PC-3 (cell line): ENCODE measurements around the gene PCDHGB3. TPM values are rescaled to one million over a fixed set of nuclear protein-coding genes. Genes with fewer than 3 reads are reported as not detected.
A peak's percentile ranks its signal among the peaks of the same experiment; 100 is the strongest.
"Not testable (repeated sequence)": the region's sequence is repeated elsewhere in the genome, so short reads cannot be mapped to it uniquely, and the experiment has no call there.

Source experiments
- ATAC-seq: fragments of 200-7000 bp; cut with Tn5 transposase; 2 replicates; pipeline ENCODE4 v1.9.1; 2020; ENCODE audit warnings: mild to moderate bottlenecking, moderate library complexity
- BruUV-seq: library from RNA; stranded (reverse); fragments of 400-500 nt; replicated peaks from 2 replicates; lab custom pipeline; 2021; lab: Mats Ljungman, UMichigan
- CTCF ChIA-PET: fragments of 300-600 bp; sonication (Branson Sonifier 250); formaldehyde crosslinking; loops from one replicate; lab custom pipeline; 2022; ENCODE audit warnings: antibody characterized with exemption; lab: Charles Lee
- POLR2A ChIA-PET: fragments of 300-600 bp; sonication (Branson Sonifier 250); formaldehyde crosslinking; loops from one replicate; lab custom pipeline; 2022; ENCODE audit warnings: antibody characterized with exemption; ENCODE audit not compliant: unreplicated experiment; lab: Charles Lee
- DNase-seq: peaks from one replicate; pipeline ENCODE4 v3.0.0-alpha.2; 2015
- H2AFZ ChIP-seq: fragments of 300-600 bp; sonication (generic); 2 replicates; pipeline ENCODE4 v1.6.0; 2016; ENCODE audit warnings: antibody characterized with exemption, low read length
- H3F3A ChIP-seq: fragments of 300-600 bp; sonication (generic); one replicate; pipeline ENCODE4 v1.6.0; 2017; ENCODE audit warnings: antibody characterized with exemption, low read length, control low read depth, mild to moderate bottlenecking; ENCODE audit not compliant: unreplicated experiment
- H3K27ac ChIP-seq: fragments of 300-600 bp; sonication (generic); 2 replicates; pipeline ENCODE4 v1.5.1; 2016; ENCODE audit warnings: mild to moderate bottlenecking, low read length
- H3K27me3 ChIP-seq: fragments of 300-600 bp; sonication (generic); 2 replicates; pipeline ENCODE4 v1.6.1; 2016; ENCODE audit warnings: low read length, mixed read lengths
- H3K36me3 ChIP-seq: fragments of 300-600 bp; sonication (generic); 2 replicates; pipeline ENCODE4 v1.6.1; 2016; ENCODE audit warnings: low read depth, mixed run types, low read length, mixed read lengths
- H3K4me1 ChIP-seq: fragments of 300-600 bp; sonication (generic); 2 replicates; pipeline ENCODE4 v1.5.1; 2016; ENCODE audit warnings: low read length; ENCODE audit not compliant: insufficient read depth
- H3K4me2 ChIP-seq: fragments of 300-600 bp; sonication (generic); 2 replicates; pipeline ENCODE4 v1.6.0; 2016; ENCODE audit warnings: low read length
- H3K4me3 ChIP-seq: fragments of 300-600 bp; sonication (generic); 2 replicates; pipeline ENCODE4 v1.5.1; 2016; ENCODE audit warnings: mild to moderate bottlenecking, low read length, mixed read lengths
- H3K79me2 ChIP-seq: fragments of 300-600 bp; sonication (generic); 2 replicates; pipeline ENCODE4 v1.6.1; 2017; ENCODE audit warnings: low read length, mixed read lengths
- H3K9ac ChIP-seq: fragments of 300-600 bp; sonication (generic); 2 replicates; pipeline ENCODE4 v1.6.0; 2016; ENCODE audit warnings: mild to moderate bottlenecking, low read length
- H3K9me2 ChIP-seq: fragments of 300-600 bp; sonication (generic); replicated peaks from 2 replicates; pipeline ENCODE4 v1.6.1; 2016; ENCODE audit warnings: mixed run types, low read length, mixed read lengths
- H3K9me3 ChIP-seq: fragments of 300-600 bp; sonication (generic); 2 replicates; pipeline ENCODE4 v1.6.1; 2016; ENCODE audit warnings: low read length, mixed read lengths
- H4K20me1 ChIP-seq: fragments of 300-600 bp; sonication (generic); 2 replicates; pipeline ENCODE4 v1.6.1; 2016; ENCODE audit warnings: low read length, mixed read lengths
- EZH2 ChIP-seq: fragments of 300-600 bp; sonication (generic); IDR thresholded peaks from one replicate; pipeline ENCODE4 v1.6.1; 2017; ENCODE audit warnings: antibody characterized with exemption, mild to moderate bottlenecking, low read length; ENCODE audit not compliant: unreplicated experiment
- EZH2phosphoT487 ChIP-seq: fragments of 300-600 bp; sonication (generic); IDR thresholded peaks from 2 replicates; pipeline ENCODE4 v1.6.1; 2018; ENCODE audit warnings: mild to moderate bottlenecking, antibody characterized with exemption, low read length, borderline replicate concordance
- intact Hi-C: fragments of 100-400 bp; cut with micrococcal nuclease; formaldehyde crosslinking; loops from 2 replicates; pipeline ENCODE4 v1.9.0; 2023
- total RNA-seq: library from RNA; depleted of rRNA; stranded (reverse); fragments of >200 nt; gene quantifications from 2 replicates; pipeline ENCODE4 v1.2.3, GENCODE V29; 2014
- TF ChIP-seq, protein P1 (sequence below): fragments of 300-600 bp; sonication (generic); conservative IDR thresholded peaks from 2 replicates; pipeline ENCODE4 v1.5.1; 2017; ENCODE audit warnings: antibody characterized with exemption, low read depth, mild to moderate bottlenecking, low read length

PCDHGB3 gene
- total RNA-seq, 1 experiment from 2014 or later = 1.3 TPM

DNA sequence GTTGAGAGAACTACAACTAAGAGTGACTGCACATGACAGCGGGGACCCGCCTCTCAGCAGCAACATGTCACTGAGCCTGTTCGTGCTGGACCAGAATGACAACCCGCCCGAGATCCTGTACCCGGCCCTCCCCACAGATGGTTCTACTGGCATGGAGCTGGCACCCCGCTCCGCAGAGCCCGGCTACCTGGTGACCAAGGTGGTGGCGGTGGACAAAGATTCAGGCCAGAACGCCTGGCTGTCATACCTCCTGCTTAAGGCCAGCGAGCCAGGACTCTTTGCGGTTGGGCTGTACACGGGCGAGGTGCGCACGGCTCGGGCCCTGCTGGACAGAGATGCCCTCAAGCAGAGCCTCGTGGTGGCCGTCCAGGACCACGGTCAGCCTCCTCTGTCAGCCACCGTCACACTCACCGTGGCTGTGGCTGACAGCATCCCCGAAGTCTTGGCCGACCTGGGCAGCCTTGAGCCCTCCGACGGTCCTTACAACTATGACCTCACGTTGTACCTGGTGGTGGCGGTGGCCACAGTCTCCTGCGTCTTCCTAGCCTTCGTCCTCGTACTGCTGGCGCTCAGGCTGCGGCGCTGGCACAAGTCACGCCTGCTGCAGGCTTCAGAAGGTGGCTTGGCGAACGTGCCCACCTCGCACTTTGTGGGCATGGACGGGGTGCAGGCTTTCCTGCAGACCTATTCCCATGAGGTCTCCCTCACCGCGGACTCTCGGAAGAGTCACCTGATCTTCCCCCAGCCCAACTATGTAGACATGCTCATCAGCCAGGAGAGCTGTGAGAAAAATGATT, 14.6 kb downstream of the PCDHGB3 start:
- H3K9me2 ChIP-seq = no peaks in the 10 kb centered on the region
- no peaks in the 10 kb centered on the region for H3K36me3 ChIP-seq
- DNase-seq (no peak), ATAC-seq (no peak)
- H3K79me2 ChIP-seq = no peaks in the 10 kb centered on the region
- BruUV-seq = no TSS peak
- intact Hi-C loops = no loop called here
- no peaks in the 10 kb centered on the region for H3K4me1 ChIP-seq
- no peak overlapping the region for H3K9ac ChIP-seq
- H3K27me3 ChIP-seq = no peaks in the 10 kb centered on the region
- no peak overlapping the region for H3K4me2 ChIP-seq
- H3K4me3 ChIP-seq = no peak overlapping the region
- TF ChIP-seq EZH2phosphoT487 = no peak
- TF ChIP-seq EZH2 = no peak
- H3F3A ChIP-seq = no peaks in the 10 kb centered on the region
- H3K9me3 ChIP-seq = 0 out of 2 replicates have a peak, but pooled peaks cover 6% of the 10 kb centered on the region
- no peak overlapping the region for H3K27ac ChIP-seq
- POLR2A ChIA-PET = no interaction called here
- H4K20me1 ChIP-seq = no peaks in the 10 kb centered on the region
- CTCF ChIA-PET = no interaction called here
- H2AFZ ChIP-seq = no peak overlapping the region

DNA sequence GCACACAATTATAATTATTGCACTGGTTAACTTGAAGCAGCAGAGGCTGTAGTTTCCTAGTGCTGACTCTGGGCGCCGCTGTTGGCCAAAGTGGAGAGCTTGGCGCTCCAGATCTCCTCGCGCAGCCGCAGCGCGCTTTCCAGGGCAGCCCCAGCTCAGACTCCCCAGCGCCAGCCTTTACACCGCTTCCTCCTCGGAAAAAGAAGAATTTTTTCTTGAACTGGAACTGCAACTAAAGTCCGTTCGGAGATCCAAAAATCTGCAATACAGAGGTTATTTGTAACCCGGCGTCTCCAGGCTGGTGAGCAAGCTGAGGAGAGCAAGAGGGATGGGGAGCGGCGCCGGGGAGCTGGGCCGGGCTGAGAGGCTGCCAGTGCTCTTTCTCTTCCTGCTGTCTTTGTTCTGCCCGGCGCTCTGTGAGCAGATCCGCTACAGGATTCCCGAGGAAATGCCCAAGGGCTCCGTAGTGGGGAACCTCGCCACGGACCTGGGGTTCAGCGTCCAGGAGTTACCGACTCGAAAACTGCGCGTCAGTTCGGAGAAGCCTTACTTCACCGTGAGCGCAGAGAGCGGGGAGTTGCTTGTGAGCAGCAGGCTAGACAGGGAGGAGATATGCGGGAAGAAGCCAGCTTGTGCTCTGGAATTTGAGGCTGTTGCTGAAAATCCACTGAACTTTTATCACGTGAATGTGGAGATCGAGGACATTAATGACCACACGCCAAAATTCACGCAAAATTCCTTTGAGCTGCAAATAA, 17.7 kb downstream of the PCDHGB3 start, which contains the start of gene PCDHGB4:
Gene PCDHGB4, plus strand, starts transcription at position 142 of the 755 bp plus-strand sequence. Its CDS starts 187 bp downstream, at position 329.
- POLR2A ChIA-PET, H3K79me2 ChIP-seq, H4K20me1 ChIP-seq, BruUV-seq, intact Hi-C loops, H3K9me2 ChIP-seq, H3F3A ChIP-seq, H3K9ac ChIP-seq, H2AFZ ChIP-seq, CTCF ChIA-PET, H3K27ac ChIP-seq, H3K36me3 ChIP-seq, H3K4me1 ChIP-seq, H3K4me3 ChIP-seq, H3K27me3 ChIP-seq, H3K9me3 ChIP-seq, H3K4me2 ChIP-seq: not testable (repeated sequence)
- DNase-seq (peak; percentile 23), ATAC-seq (peak; percentile 35)
- TF ChIP-seq, protein P1, sequence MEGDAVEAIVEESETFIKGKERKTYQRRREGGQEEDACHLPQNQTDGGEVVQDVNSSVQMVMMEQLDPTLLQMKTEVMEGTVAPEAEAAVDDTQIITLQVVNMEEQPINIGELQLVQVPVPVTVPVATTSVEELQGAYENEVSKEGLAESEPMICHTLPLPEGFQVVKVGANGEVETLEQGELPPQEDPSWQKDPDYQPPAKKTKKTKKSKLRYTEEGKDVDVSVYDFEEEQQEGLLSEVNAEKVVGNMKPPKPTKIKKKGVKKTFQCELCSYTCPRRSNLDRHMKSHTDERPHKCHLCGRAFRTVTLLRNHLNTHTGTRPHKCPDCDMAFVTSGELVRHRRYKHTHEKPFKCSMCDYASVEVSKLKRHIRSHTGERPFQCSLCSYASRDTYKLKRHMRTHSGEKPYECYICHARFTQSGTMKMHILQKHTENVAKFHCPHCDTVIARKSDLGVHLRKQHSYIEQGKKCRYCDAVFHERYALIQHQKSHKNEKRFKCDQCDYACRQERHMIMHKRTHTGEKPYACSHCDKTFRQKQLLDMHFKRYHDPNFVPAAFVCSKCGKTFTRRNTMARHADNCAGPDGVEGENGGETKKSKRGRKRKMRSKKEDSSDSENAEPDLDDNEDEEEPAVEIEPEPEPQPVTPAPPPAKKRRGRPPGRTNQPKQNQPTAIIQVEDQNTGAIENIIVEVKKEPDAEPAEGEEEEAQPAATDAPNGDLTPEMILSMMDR = peak; percentile 31

DNA sequence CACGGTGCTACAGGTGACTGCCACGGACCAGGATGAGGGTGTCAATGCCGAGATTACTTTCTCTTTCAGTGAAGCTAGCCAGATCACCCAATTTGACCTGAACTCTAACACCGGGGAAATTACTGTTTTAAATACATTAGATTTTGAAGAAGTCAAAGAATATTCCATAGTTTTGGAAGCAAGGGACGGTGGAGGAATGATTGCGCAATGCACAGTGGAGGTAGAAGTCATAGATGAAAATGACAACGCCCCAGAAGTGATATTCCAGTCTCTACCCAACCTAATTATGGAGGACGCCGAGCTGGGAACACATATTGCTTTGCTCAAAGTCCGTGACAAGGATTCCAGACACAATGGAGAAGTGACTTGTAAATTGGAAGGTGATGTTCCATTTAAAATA, 18.6 kb downstream of the PCDHGB3 start:
- TF ChIP-seq, protein P1 = no peak
- TF ChIP-seq EZH2 (no peak), EZH2phosphoT487 (no peak)
- POLR2A ChIA-PET = interaction anchor here (0.6 kb wide), 1 partner anchor 41 kb away, joined by 10 read pairs; no protein-coding TSS in a partner anchor
- Histone ChIP-seq H2AFZ (no peak overlapping the region), H3K27me3 (no peaks in the 10 kb centered on the region), H3K9me3 (0 out of 2 replicates have a peak, but pooled peaks cover 6% of the 10 kb centered on the region), H3F3A (no peaks in the 10 kb centered on the region), H3K36me3 (no peaks in the 10 kb centered on the region), H3K9me2 (no peaks in the 10 kb centered on the region), H3K4me3 (no peak overlapping the region), H3K79me2 (no peaks in the 10 kb centered on the region), H3K4me1 (no peaks in the 10 kb centered on the region), H3K27ac (no peak overlapping the region), H3K9ac (no peak overlapping the region), H4K20me1 (no peaks in the 10 kb centered on the region), H3K4me2 (no peak overlapping the region)
- intact Hi-C loops = no loop called here
- CTCF ChIA-PET = no interaction called here
- no peak for DNase-seq
- ATAC-seq = no peak
- BruUV-seq = no TSS peak
